Endothelial cell of umbilical vein (primary cell): Measurements from ENCODE around the gene CWC27. TPM values are rescaled to one million over a fixed set of nuclear protein-coding genes. Genes with fewer than 3 reads are reported as not detected.

Experiments used
- BruUV-seq: library from RNA; stranded (reverse); fragments of 400-500 nt; replicated peaks from 2 replicates; lab custom pipeline; 2021; lab: Mats Ljungman, UMichigan
- CTCF ChIA-PET: fragments of 300-600, 350-600 bp; sonication (Branson Sonifier 250); formaldehyde crosslinking; loops from one replicate; lab custom pipeline; 2021; ENCODE audit warnings: antibody characterized with exemption, inconsistent platforms; lab: Charles Lee
- POLR2A ChIA-PET: fragments of 300-600, 350-600 bp; sonication (Branson Sonifier 250); formaldehyde crosslinking; loops from one replicate; lab custom pipeline; 2021; ENCODE audit warnings: antibody characterized with exemption, inconsistent platforms; lab: Charles Lee
- DNase-seq: peaks from one replicate; pipeline ENCODE4 v3.0.0-alpha.2; 2011; ENCODE audit warnings: low read depth, low spot score
- FAIRE-seq: peaks from 2 replicates; lab custom pipeline; 2011; peaks lifted over from hg19 to GRCh38; lab: Jason Lieb, UNC
- H2AFZ ChIP-seq: 2 replicates; pipeline ENCODE4 v1.6.0; 2012; ENCODE audit warnings: low read depth, low read length, control low read depth, inconsistent platforms
- H3K27ac ChIP-seq: 2 replicates; pipeline ENCODE4 v1.5.1; 2011; ENCODE audit warnings: low read depth, mild to moderate bottlenecking, control low read depth, low read length, moderate library complexity; ENCODE audit not compliant: insufficient read depth
- H3K27me3 ChIP-seq, 2 experiments: 2 replicates each; pipeline versions ENCODE4 v1.6.0 to v1.6.1; 2011; ENCODE audit warnings: low read length in 2 of 2, mixed read lengths in 1 of 2; ENCODE audit not compliant: control insufficient read depth in 2 of 2, insufficient read depth in 2 of 2
- H3K36me3 ChIP-seq, 2 experiments: 2 replicates in 1 of 2; 3 replicates in 1 of 2; pipeline ENCODE4 v1.5.1; 2011; ENCODE audit warnings: low read length in 2 of 2, mild to moderate bottlenecking in 1 of 2, moderate library complexity in 1 of 2; ENCODE audit not compliant: control insufficient read depth in 2 of 2, insufficient read depth in 2 of 2; ENCODE audit errors: extremely low read depth in 1 of 2
- H3K4me1 ChIP-seq: 3 replicates; pipeline ENCODE4 v1.5.1; 2011; ENCODE audit warnings: mild to moderate bottlenecking, low read length; ENCODE audit not compliant: control insufficient read depth, insufficient read depth; ENCODE audit errors: extremely low read depth
- H3K4me2 ChIP-seq: 2 replicates; pipeline ENCODE4 v1.6.1; 2011; ENCODE audit warnings: low read length, control low read depth, mixed read lengths; ENCODE audit not compliant: insufficient read depth
- H3K4me3 ChIP-seq, 3 experiments: fragments of 200-600 bp in 1 of 3; sonication (generic), shearing (Covaris generic) in 1 of 3; replicated peaks in 1 of 3; 2 replicates each; pipeline ENCODE4 v1.5.1; 2011 to 2016; ENCODE audit warnings: control low read depth in 3 of 3, low read length in 3 of 3, mild to moderate bottlenecking in 2 of 3, inconsistent platforms in 1 of 3, low read depth in 1 of 3, moderate library complexity in 1 of 3; ENCODE audit not compliant: insufficient read depth in 1 of 3
- H3K79me2 ChIP-seq: 2 replicates; pipeline ENCODE4 v1.6.0; 2012; ENCODE audit warnings: low read length, inconsistent platforms; ENCODE audit not compliant: control insufficient read depth, insufficient read depth
- H3K9ac ChIP-seq: replicated peaks from 2 replicates; pipeline ENCODE3; 2011; ENCODE audit warnings: low read length, control low read depth; ENCODE audit not compliant: insufficient read depth; ENCODE audit errors: extremely low read depth
- H3K9me1 ChIP-seq: replicated peaks from 3 replicates; pipeline ENCODE4 v1.6.0; 2011; ENCODE audit warnings: mild to moderate bottlenecking, low read length; ENCODE audit not compliant: control insufficient read depth, insufficient read depth; ENCODE audit errors: extremely low read depth
- H3K9me3 ChIP-seq: replicated peaks from 2 replicates; pipeline ENCODE4 v1.5.1; 2012; ENCODE audit warnings: low read length, inconsistent platforms; ENCODE audit not compliant: control insufficient read depth, insufficient read depth
- H4K20me1 ChIP-seq: replicated peaks from 2 replicates; pipeline ENCODE3; 2011; ENCODE audit warnings: mild to moderate bottlenecking, low read length; ENCODE audit not compliant: control insufficient read depth, insufficient read depth; ENCODE audit errors: extremely low read depth
- CTCF ChIP-seq, 2 donors: IDR thresholded peaks; 1 replicate in 1 of 2; 2 replicates in 1 of 2; pipeline ENCODE4 v1.5.1; 2011; ENCODE audit warnings: low read length in 2 of 2, mild to moderate bottlenecking in 2 of 2, moderate library complexity in 2 of 2, control low read depth in 1 of 2, inconsistent platforms in 1 of 2, low read depth in 1 of 2; ENCODE audit not compliant: insufficient read depth in 1 of 2; ENCODE audit errors: extremely low read depth in 1 of 2
- MAX ChIP-seq: IDR thresholded peaks from 2 replicates; pipeline ENCODE4 v1.6.1; 2011; ENCODE audit not compliant: insufficient read depth, insufficient read length
- POLR2A ChIP-seq: IDR thresholded peaks from 2 replicates; pipeline ENCODE4 v1.6.1; 2012; ENCODE audit warnings: low read depth, mild to moderate bottlenecking, control low read depth, low read length
- dilution Hi-C: fragments of 300-500 bp; cut with MboI; formaldehyde crosslinking; loops from one replicate; pipeline ENCODE4 v1.15.0; 2019; ENCODE audit warnings: low sequenced_read_pairs; ENCODE audit not compliant: extremely low pct_ligation_motif_present
- intact Hi-C: fragments of 100-400 bp; cut with micrococcal nuclease; formaldehyde crosslinking; loops from one replicate; pipeline ENCODE4 v1.10.0; 2022
- polyA plus RNA-seq, 4 experiments: library from polyadenylated mRNA; depleted of rRNA in 3 of 4; stranded (reverse) in 3 of 4; unstranded in 1 of 4; fragments of >200 nt; gene quantifications; 2 replicates each; pipeline versions ENCODE4 v1.2.1 to v1.2.3, GENCODE V29; 2011 to 2012; ENCODE audit warnings: missing spikeins in 1 of 4
- total RNA-seq: library from RNA; stranded (reverse); gene quantifications from 2 replicates; pipeline ENCODE4 v1.2.3, GENCODE V29; 2021

Gene CWC27
- total and polyA plus RNA-seq, 2 donors (not counting 3 experiments of a cell fraction or from before 2014, with no cell fraction given): 11.9 to 23.8 TPM

- no peak for DNase-seq
- H3K4me3 ChIP-seq: no peak overlapping the region
- H3K9me3 ChIP-seq: no peaks in the 10 kb centered on the region
- no peak overlapping the region for H2AFZ ChIP-seq
- no peak for TF ChIP-seq MAX
- no peaks in the 10 kb centered on the region for H3K4me1 ChIP-seq
- no peaks in the 10 kb centered on the region for H3K27me3 ChIP-seq
- H3K27ac ChIP-seq: no peak overlapping the region
- H3K9me1 ChIP-seq: no peaks in the 10 kb centered on the region
- no TSS peak for BruUV-seq
- no peaks in the 10 kb centered on the region for H3K36me3 ChIP-seq
- CTCF ChIA-PET: no interaction called here
- no peak for FAIRE-seq
- dilution Hi-C loops: no loop called here
- no peak overlapping the region for H3K4me2 ChIP-seq
- POLR2A ChIA-PET: no interaction called here
- no peaks in the 10 kb centered on the region for H3K79me2 ChIP-seq
- H3K9ac ChIP-seq: no peak overlapping the region
- intact Hi-C loops: no loop called here
- H4K20me1 ChIP-seq: no peaks in the 10 kb centered on the region
Observed at GRCh38 chr5:64861281-64861680, 92.6 kb downstream of the CWC27 start.

GRCh38 chr5:64864171-64864570 lies 95.4 kb downstream of the CWC27 start:
- no peaks in the 10 kb centered on the region for H3K4me1 ChIP-seq
- intact Hi-C loops (no loop called here), dilution Hi-C loops (no loop called here)
- POLR2A ChIA-PET: no interaction called here
- BruUV-seq: no TSS peak
- DNase-seq (no peak), FAIRE-seq (no peak)
- TF ChIP-seq CTCF (IDR thresholded peaks at IDR 0.05; ENCODE audit: extremely low read depth in 1 of 2, insufficient read depth in 1 of 2, low read depth in 1 of 2, low read length in 2 of 2) (no peak), POLR2A (no peak)
- no peaks in the 10 kb centered on the region for H3K9me3 ChIP-seq
- H3K36me3 ChIP-seq: no peaks in the 10 kb centered on the region
- H2AFZ ChIP-seq: no peak overlapping the region
- no peak overlapping the region for H3K9ac ChIP-seq
- no peak overlapping the region for H3K27ac ChIP-seq
- no peaks in the 10 kb centered on the region for H3K27me3 ChIP-seq
- H4K20me1 ChIP-seq: no peaks in the 10 kb centered on the region
- CTCF ChIA-PET: no interaction called here
- no peaks in the 10 kb centered on the region for H3K79me2 ChIP-seq
- H3K4me3 ChIP-seq: no peak overlapping the region
- H3K9me1 ChIP-seq: no peaks in the 10 kb centered on the region
- H3K4me2 ChIP-seq: no peak overlapping the region
